Measurements from ENCODE around the gene PPARA. TPM values are rescaled to one million over a fixed set of nuclear protein-coding genes. Genes with fewer than 3 reads are reported as not detected.

Gene PPARA
- polyA plus RNA-seq, 3 donors = 3.7 to 6.3 (median 4.9) TPM

DNA sequence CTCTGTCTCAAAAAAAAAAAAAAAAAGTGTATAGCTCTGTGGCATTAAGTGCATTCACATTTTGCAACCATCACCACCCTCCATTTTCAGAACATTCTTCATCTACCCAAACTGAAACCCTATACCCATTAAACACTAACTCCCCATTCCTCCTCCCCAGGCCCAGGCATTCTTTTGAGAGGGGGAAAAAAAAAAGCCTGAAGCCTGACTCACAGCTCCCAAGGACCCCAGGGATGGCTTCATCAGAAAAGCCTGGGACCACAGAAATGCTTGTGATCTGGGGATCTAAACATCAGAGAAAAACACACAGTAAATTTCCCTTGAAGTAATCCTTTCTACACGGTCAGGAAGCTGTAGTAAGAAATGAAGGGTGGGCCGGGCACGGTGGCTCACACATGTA lies 135.7 kb downstream of the PPARA start:
- Histone ChIP-seq H4K20me1 (ENCODE audit: insufficient read depth, low read length) (no peaks in the 10 kb centered on the region), H3K79me2 (ENCODE audit: insufficient read depth, low read length) (no peaks in the 10 kb centered on the region), H3K27me3 (ENCODE audit: control insufficient read depth in 2 of 2, insufficient read depth in 2 of 2, low read length in 2 of 2) (no peaks in the 10 kb centered on the region), H3K27ac (ENCODE audit: low read depth in 1 of 2, low read length in 2 of 2) (no peak overlapping the region), H2AFZ (ENCODE audit: insufficient read depth, low read depth, low read length, poor library complexity, severe bottlenecking) (no peak overlapping the region), H3K4me2 (replicated peaks; ENCODE audit: extremely low read depth, low read length, poor library complexity, severe bottlenecking) (no peak overlapping the region), H3K4me1 (ENCODE audit: control insufficient read depth in 1 of 2, insufficient read depth in 2 of 2, low read length in 2 of 2) (peaks cover 19 to 21% of the 10 kb centered on the region in 2 donors), H3K4me3 (replicated peaks in 1 of 3; ENCODE audit: low read depth in 2 of 3, low read length in 3 of 3) (no peak overlapping the region), H3K9ac (ENCODE audit: insufficient read depth, low read length, poor library complexity, severe bottlenecking) (no peak overlapping the region), H3K36me3 (replicated peaks in 1 of 2; ENCODE audit: control insufficient read depth in 1 of 2, insufficient read depth in 2 of 2, low read length in 2 of 2) (peaks cover 46 to 64% of the 10 kb centered on the region in 2 donors), H3K9me3 (replicated peaks in 1 of 2; ENCODE audit: control insufficient read depth in 1 of 2, insufficient read depth in 1 of 2, low read length in 2 of 2) (no peaks in the 10 kb centered on the region)
- H3K27ac Mint-ChIP-seq = peak overlapping the region in 2 of 7 donors; percentile 55 to 60
- no CpG with 5 or more reads among the region's 3 CpGs for WGBS (ENCODE audit: insufficient coverage)
- H3K36me3 Mint-ChIP-seq = peaks cover 64 to 77% of the 10 kb centered on the region in 2 donors
- H3K4me1 Mint-ChIP-seq = peaks cover 18% of the 10 kb centered on the region
- TF ChIP-seq, protein P1, sequence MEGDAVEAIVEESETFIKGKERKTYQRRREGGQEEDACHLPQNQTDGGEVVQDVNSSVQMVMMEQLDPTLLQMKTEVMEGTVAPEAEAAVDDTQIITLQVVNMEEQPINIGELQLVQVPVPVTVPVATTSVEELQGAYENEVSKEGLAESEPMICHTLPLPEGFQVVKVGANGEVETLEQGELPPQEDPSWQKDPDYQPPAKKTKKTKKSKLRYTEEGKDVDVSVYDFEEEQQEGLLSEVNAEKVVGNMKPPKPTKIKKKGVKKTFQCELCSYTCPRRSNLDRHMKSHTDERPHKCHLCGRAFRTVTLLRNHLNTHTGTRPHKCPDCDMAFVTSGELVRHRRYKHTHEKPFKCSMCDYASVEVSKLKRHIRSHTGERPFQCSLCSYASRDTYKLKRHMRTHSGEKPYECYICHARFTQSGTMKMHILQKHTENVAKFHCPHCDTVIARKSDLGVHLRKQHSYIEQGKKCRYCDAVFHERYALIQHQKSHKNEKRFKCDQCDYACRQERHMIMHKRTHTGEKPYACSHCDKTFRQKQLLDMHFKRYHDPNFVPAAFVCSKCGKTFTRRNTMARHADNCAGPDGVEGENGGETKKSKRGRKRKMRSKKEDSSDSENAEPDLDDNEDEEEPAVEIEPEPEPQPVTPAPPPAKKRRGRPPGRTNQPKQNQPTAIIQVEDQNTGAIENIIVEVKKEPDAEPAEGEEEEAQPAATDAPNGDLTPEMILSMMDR (IDR thresholded peaks at IDR 0.05) = no peak
- H3K9me3 Mint-ChIP-seq = peaks cover 0 to 2% (median 0%) of the 10 kb centered on the region in 7 donors
- DNase-seq = no peak
- intact Hi-C loops (cut with micrococcal nuclease) = no loop called here
- H3K4me3 Mint-ChIP-seq = no peak overlapping the region
- H3K27me3 Mint-ChIP-seq (ENCODE audit: low read depth in 3 of 3) = peaks cover 0 to 1% (median 1%) of the 10 kb centered on the region in 3 donors

DNA sequence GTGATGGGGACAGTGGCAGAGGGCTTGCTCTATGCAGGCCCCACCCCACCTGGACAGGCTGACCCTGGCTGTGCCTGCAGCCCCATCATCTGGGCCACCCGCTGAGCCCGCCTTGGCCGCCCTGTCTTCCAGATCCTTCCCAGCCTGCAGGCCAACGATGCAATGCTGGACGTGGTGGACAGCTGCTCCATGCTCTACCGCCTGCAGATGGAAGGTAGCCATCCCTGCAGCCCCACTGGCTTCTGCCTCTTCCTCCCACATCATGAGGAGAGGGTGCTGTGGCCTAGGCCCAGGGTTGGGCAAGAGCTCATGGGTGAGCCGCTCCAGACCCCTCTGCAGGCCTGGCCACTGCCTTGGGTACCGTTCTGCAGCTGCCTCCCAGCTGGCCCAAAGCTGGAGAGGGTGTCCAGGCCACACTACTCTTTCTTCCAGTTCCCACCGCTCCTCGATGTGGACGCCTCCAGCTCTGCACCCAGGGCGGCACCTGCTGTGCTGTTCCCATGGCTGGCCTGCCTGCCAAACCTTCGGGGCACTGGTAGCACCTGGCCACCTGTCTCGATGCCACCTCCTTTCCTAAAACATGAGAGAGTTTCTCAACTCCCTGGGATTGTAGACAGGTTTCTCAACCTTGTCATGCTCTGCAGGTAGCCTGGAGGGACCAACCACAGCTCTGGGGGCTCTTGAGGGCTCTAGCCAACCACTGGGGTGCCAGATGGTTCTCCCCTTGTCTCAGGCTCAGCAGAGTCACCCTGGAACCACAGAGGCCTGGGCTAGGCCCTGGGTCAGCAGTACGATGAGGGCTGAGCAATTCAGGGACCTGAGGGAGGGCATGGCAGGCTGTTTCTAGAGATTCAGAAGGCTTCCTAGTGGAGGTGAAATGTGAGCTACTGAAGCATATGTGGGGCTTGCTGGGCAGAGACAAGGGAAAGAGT lies 136.9 kb downstream of the PPARA start:
- Mint-ChIP-seq H3K36me3 (peaks cover 61 to 77% of the 10 kb centered on the region in 2 donors), H3K4me1 (peaks cover 18% of the 10 kb centered on the region), H3K27ac (peak overlapping the region in 5 of 7 donors; percentile 47 to 90 (median 77)), H3K9me3 (peaks cover 3 to 11% (median 7%) of the 10 kb centered on the region in 7 donors), H3K4me3 (peak overlapping the region; percentile 65 to 67), H3K27me3 (ENCODE audit: low read depth in 3 of 3) (peaks cover 0 to 1% (median 1%) of the 10 kb centered on the region in 3 donors)
- H3K4me2 ChIP-seq (replicated peaks; ENCODE audit: extremely low read depth, low read length, poor library complexity, severe bottlenecking) = peak overlapping the region; percentile 73
- no peaks in the 10 kb centered on the region for H4K20me1 ChIP-seq (ENCODE audit: insufficient read depth, low read length)
- intact Hi-C loops (cut with micrococcal nuclease) = no loop called here
- H3K9ac ChIP-seq (ENCODE audit: insufficient read depth, low read length, poor library complexity, severe bottlenecking) = peak overlapping the region; percentile 59
- H3K27ac ChIP-seq (ENCODE audit: low read depth in 1 of 2, low read length in 2 of 2) = peak overlapping the region; percentile 28 to 70
- peak overlapping the region in 1 of 3 experiments; percentile 68 for H3K4me3 ChIP-seq (replicated peaks in 1 of 3; ENCODE audit: low read depth in 2 of 3, low read length in 3 of 3)
- no peak for DNase-seq
- peak overlapping the region; percentile 74 for H2AFZ ChIP-seq (ENCODE audit: insufficient read depth, low read depth, low read length, poor library complexity, severe bottlenecking)
- TF ChIP-seq, protein P1 (IDR thresholded peaks at IDR 0.05) = no peak
- H3K27me3 ChIP-seq (ENCODE audit: control insufficient read depth in 2 of 2, insufficient read depth in 2 of 2, low read length in 2 of 2) = no peaks in the 10 kb centered on the region
- peaks cover 19 to 21% of the 10 kb centered on the region in 2 donors for H3K4me1 ChIP-seq (ENCODE audit: control insufficient read depth in 1 of 2, insufficient read depth in 2 of 2, low read length in 2 of 2)
- H3K79me2 ChIP-seq (ENCODE audit: insufficient read depth, low read length) = no peaks in the 10 kb centered on the region
- peaks cover 0 to 7% of the 10 kb centered on the region in 2 donors for H3K9me3 ChIP-seq (replicated peaks in 1 of 2; ENCODE audit: control insufficient read depth in 1 of 2, insufficient read depth in 1 of 2, low read length in 2 of 2)
- 93% methylated on average over 14 of the region's 15 CpGs for WGBS (ENCODE audit: insufficient coverage)
- peaks cover 37 to 63% of the 10 kb centered on the region in 2 donors for H3K36me3 ChIP-seq (replicated peaks in 1 of 2; ENCODE audit: control insufficient read depth in 1 of 2, insufficient read depth in 2 of 2, low read length in 2 of 2)
